Fibroblast of the conjunctiva (primary cell): ENCODE results near the gene TBC1D10B.

Source experiments
- DNase-seq: peaks from one replicate; pipeline ENCODE4 v3.0.0-alpha.2; 2010; ENCODE audit warnings: low read depth

The TBC1D10B gene, protein sequence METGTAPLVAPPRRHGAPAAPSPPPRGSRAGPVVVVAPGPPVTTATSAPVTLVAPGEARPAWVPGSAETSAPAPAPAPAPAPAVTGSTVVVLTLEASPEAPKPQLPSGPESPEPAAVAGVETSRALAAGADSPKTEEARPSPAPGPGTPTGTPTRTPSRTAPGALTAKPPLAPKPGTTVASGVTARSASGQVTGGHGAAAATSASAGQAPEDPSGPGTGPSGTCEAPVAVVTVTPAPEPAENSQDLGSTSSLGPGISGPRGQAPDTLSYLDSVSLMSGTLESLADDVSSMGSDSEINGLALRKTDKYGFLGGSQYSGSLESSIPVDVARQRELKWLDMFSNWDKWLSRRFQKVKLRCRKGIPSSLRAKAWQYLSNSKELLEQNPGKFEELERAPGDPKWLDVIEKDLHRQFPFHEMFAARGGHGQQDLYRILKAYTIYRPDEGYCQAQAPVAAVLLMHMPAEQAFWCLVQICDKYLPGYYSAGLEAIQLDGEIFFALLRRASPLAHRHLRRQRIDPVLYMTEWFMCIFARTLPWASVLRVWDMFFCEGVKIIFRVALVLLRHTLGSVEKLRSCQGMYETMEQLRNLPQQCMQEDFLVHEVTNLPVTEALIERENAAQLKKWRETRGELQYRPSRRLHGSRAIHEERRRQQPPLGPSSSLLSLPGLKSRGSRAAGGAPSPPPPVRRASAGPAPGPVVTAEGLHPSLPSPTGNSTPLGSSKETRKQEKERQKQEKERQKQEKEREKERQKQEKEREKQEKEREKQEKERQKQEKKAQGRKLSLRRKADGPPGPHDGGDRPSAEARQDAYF

DNA sequence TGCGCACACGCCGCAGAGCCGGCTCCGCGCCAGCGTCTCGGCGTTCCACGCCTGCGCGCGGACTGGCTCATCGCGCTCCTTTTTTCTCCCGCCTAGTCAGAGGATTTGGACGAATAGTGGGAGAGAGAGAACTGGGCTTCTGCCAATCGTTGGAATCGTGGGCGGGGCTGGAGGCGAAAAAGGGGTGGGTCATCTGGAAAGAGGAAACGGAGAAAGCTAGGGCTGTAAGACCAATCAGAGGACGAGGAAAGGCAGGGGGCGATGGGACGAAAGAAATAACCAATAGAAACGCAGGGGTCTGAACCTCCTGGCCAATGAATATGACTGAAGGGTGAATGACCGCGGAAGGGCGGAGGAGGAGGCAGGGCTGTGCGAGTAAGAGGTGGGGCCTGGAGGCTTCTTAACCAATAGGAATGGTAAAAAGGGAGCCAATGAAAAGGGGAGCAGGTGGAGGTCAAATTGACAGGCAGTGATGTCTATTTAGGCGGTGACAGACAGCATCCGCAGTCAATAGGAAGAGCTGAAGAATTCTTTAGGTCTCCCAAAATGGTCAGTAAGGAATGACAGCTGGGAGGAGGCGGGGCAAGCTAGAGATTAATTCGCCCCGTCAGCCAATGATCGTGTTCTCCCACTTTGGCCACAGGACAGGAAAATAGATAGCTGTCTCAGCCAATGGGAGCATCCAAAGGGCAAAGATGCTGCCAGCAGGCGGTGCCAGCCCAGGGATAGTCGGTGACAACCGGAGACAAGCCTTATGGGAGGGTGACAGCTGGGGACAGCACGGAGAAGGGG, at the start of gene TBC1D10B:
TBC1D10B (minus strand) TSS at position 39 of the 792 bp plus-strand sequence. CDS start 311 bp downstream, outside the sequence.
- DNase-seq, result peak; percentile 100

DNA sequence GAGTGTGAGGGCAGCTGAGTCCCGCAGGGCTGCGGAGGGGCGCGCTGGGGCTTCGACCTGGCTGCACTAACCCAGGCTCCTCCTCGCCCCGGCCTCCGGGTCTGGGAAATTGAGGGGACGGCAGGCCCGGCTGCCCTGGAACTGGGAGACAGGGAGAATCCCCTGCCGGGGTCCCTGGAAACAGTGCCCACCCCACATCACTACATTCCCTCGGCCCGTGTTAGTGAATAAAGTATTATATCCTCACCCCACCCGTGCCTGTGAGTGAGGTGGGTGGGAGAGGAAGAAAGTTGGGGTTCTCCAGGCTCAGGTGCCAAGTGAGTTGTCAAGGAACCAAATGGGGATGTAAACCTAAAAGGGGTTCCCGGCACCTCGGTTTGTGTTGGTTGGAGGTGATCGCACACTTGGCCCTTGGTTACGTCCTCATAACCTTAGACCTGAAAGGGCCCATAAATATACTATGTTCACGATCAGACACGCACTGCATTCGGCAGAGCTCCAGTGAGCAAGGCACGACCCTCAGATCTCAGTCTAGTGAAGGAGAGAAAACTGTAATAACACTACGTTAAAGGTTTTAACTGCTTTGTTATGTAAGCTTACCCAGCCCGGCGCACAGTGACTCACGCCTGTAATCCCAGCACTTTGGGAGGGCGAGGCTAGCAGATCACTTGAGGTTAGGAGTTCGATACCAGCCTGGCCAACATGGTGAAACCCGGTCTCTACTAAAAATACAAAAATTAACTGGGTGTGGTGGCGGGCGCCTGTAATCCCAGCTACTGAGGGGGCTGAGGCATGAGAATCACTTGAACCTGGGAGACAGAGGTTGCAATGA, 48.3 kb upstream of the TBC1D10B start:
- no peak for DNase-seq

DNA sequence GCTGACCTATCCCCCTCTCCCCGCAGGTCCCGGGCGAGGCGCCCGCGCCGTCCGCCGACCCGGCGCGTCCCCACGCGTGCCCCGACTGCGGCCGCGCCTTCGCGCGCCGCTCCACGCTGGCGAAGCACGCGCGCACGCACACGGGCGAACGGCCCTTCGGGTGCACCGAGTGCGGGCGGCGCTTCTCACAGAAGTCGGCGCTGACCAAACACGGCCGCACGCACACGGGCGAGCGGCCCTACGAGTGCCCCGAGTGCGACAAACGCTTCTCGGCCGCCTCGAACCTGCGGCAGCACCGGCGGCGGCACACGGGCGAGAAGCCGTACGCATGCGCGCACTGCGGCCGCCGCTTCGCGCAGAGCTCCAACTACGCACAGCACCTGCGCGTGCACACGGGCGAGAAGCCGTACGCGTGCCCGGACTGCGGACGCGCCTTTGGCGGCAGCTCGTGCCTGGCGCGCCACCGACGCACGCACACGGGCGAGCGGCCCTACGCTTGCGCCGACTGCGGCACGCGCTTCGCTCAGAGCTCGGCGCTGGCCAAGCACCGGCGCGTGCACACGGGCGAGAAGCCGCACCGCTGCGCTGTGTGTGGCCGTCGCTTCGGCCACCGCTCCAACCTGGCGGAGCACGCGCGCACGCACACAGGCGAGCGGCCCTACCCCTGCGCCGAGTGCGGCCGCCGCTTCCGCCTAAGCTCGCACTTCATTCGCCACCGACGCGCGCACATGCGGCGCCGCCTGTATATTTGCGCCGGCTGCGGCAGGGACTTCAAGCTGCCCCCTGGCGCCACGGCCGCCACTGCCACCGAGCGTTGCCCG, 47.4 kb upstream of the TBC1D10B start:
- peak; percentile 83 for DNase-seq

DNA sequence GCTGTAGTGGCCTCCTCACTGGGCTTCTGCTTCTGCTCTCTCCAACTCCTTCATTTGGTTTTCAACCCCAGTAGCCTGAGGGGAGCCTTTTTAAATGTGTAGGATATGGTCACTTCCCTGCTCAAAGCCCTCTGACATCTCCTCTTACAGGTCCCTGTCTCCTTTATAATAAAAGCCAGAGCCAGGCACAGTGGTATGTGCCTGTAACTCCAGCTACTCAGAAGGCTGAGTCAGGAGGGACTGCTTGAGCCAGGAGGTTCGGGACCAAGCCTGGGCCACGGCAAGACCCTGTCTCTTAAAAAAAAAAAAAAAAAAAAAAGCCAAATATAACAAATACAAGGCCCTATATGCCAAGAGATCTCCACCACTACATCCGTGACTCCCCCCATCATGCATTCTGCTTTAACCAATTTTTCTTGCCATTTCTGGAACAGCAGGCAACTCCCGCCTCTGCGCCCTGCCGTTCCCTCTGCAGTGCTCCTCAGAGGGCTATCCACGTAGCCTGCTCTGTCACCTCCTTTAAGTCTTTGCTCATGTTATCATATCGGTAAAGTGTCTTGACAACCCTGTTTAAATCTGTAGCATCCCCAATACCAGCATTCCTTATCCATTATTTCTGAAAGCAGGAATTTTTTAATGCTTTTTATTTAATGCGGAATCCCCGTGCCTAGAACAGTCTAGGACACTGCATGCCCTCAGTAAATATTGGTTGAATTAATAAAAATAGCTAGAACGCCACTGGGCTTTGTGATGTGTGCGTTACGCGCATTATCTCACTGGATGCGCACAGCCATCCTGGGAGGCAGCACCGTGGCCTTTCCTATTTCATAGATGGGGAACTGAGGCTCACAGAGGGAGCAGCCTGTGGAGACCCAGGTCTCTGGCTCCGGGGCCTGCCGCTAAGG, 46.6 kb upstream of the TBC1D10B start:
- DNase-seq, result no peak

DNA sequence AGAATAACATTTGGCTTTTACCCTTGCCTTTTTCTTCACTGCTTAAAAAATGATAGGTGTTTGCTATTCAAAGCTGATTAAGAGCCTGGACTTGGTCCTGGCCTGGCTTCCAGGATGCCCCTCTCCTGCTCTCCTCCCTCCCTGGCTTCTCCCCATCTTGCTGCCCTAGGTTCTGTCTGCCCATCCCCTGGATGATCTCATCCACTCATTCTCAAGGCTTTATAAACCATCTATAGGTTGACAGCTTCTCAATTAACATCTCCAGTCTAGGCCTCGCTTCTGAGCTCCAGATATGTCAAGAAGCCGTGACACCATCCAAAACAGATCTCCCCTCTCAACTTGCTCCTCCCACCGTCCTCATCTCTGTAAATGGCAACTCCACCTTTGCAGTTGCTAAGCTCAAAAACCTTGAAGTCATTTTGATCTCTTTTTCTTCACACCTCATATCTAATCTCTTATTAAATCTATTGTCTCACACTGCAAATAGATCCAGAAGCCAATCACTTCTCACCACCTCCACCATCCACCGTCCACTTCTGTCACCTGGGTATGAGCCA, 45.8 kb upstream of the TBC1D10B start:
- DNase-seq, result no peak

DNA sequence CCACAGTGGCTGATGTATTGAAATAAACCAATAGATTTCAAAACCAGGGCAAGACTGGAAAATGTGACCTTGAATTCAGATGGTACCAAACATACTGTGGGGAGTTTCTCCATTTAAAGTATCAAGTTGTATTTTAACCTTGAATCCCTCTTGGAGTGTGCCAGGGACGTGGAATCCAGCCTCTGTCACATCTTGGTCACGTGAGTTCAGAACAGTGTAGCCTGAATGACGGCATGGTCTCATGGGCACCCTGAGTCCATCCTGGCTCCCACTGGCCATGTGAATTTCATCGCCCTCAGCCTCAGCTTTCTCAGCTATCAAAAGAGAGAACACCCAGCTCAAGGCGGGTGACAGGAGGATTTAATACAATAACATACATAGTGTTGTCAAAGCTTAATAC, 43.9 kb upstream of the TBC1D10B start:
- DNase-seq, result no peak

DNA sequence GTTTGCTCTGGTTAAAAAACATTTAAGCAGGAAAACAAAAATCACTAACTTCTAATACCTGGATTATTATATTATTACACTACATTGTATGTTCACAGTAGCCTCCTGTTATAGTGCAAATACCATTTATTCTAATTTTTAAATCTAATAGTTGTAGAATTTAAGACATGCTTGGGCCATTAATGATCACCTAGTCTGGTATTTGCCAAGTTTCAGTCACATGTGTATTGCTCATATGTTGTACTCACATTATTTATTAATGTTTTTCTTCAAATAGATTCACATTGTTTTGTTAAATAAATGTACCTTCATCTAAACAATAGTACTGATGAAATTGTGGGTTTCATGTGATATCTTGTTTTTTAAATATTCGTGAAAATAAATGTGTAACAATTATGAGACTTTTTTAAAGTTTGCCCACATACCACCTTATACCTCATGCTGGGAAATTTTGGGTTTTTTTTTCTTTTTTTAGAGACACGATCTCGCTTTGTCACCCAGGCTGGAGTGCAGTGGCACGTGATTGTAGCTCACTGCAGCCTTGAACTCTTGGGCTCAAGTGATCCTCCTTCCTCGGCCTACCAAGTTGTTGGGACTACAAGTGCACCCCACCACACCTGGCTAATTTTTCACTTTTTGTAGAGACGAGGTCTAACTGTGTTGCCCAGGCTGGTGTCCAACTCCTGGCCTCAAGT, 43.0 kb upstream of the TBC1D10B start:
- DNase-seq, result no peak

DNA sequence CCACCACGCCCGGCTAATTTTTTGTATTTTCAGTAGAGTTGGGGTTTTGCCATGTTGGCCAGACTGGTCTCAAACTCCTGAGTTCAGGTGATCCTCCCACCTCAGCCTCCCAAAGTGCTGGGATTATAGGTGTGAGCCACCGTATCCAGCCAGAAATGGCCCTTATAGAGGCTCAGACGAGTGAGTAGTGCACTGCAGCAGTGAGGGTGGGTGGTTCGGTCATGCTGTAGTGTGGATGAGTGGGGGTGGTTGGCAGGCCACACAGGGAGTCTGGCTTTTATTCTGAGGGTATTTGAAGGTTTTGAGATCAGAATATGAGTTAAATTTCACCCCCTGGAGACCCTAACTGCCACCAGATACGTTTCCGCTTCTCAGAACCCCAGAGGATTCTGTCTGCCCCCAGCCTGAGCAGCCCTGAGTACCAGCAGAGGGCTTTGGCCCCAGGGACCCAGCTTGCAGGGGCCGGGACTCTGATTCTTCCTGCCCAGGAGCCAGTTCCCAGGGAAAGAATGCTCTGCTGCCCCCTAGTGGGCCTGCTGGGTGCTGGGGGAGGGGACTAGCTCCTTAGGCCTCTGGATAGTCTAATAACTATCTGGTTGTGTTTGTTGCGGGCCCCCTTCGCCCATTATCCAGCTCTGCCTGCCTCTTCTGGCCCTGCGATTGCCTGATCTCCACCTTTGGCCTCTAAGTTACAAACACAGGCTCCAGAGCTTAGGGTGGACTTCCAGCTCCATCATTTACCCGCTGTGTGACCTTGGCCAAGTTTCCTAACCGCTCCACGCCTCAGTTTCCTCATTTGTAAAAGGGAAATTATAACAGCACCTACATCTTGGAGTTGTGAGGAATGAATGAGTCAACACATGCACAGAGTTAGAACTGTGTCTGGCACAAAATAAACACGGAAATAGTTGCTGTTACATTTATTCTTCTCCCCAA, 39.1 kb upstream of the TBC1D10B start:
- peak; percentile 66 for DNase-seq

DNA sequence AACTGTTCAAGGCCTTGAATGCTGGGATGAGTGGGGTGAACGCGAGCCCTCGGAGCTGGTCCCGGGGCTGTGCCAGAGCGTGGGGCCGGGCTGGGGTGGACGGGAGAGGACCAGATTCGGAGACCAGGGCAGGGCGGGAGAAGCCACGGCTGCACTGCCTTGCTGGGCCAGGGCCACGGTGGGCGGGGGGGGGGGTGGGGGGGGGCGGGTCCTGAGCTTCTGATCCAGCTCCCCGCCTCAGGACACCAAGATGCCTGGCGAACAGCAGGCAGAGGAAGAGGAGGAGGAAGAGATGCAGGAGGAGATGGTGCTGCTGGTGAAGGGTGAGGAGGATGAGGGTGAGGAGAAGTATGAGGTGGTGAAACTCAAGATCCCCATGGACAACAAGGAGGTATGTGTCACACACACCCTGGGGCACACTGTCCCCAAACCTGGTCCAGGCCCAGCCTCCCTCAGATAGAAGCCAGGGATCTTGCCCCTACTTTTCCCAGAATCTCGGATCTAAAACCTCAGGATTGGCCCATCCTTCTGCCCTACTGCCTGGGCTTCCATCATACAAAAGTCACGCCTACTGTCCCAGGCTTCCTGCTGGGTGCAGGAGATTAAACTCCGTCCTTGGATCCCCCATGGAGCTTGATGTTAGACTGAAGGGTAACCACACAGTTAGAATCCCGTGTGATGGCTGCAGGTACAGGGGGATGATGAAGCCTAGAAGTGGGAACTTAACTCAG, 37.7 kb upstream of the TBC1D10B start:
- peak; percentile 12 for DNase-seq

DNA sequence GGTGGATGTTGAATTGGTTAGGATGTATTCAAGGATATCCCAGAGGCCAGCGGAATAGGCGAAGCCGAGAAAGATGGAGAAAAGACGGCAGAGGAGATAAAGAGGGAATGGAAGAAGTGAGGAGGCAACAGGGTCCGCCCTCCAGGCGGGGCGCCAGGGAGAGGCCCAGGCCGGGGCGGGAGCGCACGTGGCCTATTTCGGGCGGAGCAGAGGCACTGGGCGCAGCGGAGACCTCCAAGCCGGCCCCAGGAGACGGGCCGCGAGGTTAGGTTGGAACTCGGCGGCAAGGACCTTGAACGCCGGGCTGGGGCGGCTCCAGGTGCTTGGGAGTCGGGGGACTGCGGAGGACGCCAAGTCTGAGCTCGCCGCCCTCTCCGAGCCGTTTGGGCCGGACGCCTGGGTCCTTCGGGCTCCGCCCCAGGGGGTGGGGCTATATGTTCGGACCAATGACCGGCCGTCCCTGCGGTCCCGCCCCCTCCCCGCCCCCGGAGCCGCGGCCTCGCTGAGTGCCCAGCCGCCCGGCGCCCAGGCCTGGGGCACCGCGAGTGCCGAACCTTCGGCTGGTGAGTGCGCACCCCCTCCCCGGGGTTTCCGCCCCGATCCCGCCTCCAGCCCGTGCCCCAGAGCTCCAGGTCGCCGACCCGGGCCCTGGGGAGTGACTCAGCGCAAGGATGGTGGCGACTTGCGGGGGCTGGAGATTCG, 37.0 kb upstream of the TBC1D10B start, which contains the start of gene ZNF771:
ZNF771 (plus strand) TSS at position 505 of the 702 bp plus-strand sequence. CDS start 448 bp downstream, outside the sequence.
- DNase-seq, result peak; percentile 72

DNA sequence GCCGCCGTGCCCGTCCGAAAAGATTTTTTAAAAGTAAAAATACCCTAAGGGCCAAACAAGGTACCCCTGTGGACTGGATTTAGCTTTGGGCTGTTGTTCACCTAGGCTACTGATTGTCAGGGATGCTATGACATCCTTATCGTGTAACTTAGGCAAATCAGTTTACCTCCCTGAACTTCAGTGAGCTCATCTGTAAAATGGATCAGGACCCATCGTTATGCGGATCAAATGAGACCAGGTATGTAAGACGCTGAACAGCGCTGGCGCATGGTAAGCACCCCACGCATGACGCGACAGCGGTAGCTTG, 36.5 kb upstream of the TBC1D10B start:
- no peak for DNase-seq

DNA sequence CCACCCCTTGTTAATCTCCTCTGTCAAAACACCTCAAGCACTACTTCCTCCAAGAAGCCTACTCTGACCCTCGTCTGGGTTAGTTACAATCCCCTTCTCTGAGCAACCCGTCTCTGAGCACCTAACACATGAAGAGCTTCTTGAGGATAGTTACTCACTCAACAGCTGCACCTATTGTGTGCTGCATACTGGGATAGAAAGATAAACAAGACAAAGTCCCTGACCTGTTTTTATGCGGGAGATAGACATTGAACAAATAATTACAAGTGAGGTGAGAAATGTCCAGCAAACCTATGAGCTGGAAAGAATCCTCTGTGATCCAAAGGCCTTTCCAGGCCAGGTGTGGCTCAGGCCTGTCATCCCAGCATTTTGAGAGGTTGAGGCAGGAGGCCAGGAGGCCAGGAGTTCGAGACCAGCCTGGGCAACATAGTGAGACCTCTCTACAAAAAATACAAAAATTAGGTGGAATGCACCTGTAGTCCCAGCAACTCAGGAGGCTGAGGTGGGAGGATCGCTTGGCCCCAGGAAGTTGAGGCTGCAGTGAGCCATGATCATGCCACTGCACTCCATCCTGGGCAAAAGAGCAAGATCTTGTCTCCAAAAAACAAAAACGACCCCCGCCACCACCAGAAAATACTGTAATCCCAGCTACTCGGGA, 31.6 kb upstream of the TBC1D10B start:
- no peak for DNase-seq

DNA sequence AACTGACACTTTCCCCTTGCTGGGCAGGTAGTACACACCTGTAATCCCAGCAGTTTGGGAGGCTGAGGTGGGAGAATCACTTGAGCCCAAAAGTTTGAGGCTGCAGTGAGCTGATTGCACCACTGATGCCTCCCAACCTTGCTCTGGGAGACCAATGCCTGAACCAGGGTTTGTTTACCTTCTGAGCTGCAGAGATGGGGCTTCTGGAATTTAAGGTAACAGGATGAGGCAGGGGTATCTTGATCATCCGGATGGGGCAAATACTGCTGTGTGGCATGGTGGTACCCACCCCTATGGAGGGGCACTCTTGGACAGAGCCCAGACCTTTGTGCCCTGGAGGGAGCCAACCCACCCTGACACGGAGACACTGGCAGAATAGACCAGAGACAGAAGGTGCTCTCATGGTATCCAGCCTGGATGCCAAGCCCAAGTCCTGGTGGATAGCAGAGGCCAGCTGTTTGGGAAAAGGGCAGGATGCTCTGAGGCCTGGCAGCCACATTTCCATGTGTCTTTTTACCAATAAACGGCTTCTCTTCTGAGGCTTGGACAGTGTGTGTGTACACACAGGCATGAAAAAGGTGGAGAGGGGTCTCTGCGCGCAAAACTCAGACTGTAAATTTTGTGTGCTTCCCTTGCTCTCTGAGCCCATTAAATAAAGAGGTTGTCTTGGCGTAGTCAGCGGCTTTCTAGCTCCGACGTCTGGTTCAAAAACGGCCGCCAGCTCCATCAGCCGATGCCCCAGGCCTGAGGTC, 29.3 kb upstream of the TBC1D10B start:
- no peak for DNase-seq

DNA sequence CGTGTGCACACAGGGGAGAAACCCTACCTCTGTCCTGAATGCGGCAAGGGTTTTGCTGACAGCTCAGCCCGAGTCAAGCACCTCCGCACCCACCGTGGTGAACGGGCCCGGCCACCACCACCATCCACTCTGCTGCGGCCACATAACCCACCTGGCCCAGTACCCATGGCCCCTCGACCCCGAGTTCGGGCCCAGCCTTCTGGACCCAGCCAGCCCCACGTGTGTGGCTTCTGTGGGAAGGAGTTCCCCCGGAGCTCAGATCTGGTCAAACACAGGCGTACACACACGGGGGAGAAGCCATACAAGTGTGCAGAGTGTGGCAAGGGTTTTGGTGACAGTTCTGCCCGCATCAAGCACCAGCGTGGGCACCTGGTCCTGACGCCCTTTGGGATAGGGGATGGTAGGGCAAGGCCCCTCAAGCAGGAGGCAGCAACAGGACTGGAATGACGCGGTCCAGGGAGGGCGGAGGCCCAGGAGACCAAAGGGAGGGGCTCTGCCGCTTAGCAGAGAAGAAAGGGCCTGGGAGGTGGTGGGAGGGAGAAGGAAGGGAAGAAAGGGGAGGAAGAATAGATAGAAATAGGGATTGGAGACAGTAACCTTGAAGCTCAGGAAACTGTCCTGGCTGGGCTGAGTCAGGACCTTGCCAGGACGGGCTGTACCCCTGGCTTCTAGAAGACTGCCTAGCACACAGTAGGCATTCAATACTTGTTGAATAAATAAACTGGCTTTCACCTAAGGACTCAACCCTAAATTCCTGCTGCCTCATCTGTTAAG, 28.6 kb upstream of the TBC1D10B start:
- no peak for DNase-seq
